NCI-H187 (cell line): ENCODE results near the gene DEDD2.

Experiments
- DNase-seq, 2 experiments: peaks; one replicate each; lab custom pipeline; 2025; lab: John Stamatoyannopoulos, UW

DEDD2 gene

DNA sequence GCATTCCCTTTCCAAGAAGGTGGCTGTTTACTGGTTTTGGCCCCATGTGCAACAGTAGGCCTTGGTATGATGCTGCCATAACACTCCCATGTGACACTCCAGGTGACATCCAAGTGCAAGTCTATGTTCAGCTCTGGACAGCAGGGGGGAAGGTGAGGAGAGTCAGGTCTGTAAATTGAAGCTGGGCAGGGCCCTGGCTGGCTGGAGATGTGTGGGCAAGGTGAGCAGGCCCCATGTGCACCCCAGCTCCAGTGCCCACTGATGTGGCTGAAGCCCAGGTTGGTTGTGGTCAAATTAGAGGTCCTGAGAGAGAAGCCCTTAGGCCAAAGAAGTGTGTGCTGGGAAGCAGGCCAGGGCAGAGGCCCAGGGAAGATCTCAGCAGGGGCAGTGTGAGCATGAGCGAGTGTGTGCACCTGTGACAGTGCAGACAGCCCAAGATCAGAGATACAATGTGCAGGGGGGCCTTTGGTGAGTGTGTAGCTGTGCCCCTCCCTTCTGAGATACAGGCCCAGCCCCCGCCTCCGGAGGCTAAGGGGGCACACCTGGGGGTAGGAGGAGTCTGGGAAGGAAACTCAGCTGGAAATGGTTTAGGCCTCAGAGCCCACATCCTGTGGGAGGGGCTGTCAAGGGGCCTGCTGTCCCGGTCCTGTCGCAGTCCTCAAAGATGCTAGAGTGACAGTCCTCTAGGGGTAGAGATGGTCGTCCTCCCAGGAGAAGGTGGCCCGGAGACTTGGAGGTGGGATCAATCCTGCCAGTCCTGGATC lies 18.6 kb downstream of the DEDD2 start:
- DNase-seq = no peak

DNA sequence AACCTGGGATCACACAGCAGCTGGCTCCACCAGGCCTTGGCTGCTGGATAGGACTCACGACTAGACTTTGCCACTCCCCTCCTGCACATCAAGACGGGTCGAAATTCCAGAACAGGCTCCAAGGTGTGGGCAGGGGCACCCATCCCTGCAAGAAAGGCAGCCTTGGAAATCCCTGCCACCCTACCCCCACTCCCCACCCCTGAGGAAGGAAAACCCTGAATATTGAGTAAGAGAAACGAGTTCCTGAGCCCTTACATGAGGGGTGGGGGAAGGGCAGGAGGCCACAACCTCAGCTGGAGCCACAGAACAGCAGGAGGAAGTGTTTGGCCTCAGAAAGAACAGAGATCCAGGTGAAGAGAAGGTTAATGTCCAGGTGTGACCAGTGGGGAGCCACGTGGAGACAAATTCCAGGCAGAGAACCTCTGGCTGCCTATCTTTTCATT lies 20.1 kb downstream of the DEDD2 start:
- no peak for DNase-seq

- DNase-seq = no peak
Observed at GRCh38 chr19:42196011-42197001, 21.2 kb downstream of the DEDD2 start.

GRCh38 chr19:42193706-42194105 lies 23.8 kb downstream of the DEDD2 start:
- DNase-seq = no peak

- no peak for DNase-seq
Observed at GRCh38 chr19:42193294-42193693, 24.2 kb downstream of the DEDD2 start.

- DNase-seq = peak; percentile 48 to 76
Observed at GRCh38 chr19:42191855-42192254, 25.6 kb downstream of the DEDD2 start.

DNA sequence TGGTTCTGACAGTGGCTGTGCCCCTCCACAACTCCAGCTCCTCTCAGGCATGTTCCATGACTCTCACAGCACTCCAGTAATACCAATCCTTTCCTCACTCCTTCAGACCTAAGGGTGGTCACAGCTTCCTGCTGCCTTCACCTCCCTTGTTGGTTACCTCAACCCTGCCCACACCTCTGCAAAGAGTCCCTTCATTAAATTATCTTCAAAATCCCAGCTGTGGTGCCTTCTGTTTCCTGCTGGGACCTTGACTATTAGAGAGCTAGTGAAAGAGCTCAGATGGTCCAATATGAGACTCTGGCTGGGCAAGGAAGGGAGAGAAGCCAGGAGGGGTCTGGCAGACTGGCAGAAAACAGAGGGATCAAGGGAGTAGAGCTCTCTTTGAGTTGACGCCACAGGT lies 26.1 kb downstream of the DEDD2 start:
- no peak for DNase-seq

DNA sequence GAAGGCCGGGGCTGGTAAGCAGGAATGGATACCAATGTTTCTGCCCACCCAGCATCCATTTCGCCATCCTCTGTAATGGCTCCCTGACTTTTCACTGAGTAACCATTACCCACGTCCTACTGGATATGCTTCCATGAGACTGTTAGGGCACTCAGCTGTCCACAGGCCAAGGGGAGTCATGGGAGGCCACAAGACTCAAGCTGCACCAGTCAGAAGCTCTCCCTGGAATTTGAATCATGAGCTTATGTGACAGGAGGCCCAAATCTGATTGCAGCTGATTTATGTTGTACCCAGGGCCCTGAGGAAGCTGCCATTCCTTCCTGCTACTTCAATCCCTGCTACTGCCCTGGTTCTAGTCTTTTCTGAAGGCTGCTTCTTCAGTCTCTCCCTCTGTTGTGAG lies 28.3 kb downstream of the DEDD2 start:
- no peak for DNase-seq

DNA sequence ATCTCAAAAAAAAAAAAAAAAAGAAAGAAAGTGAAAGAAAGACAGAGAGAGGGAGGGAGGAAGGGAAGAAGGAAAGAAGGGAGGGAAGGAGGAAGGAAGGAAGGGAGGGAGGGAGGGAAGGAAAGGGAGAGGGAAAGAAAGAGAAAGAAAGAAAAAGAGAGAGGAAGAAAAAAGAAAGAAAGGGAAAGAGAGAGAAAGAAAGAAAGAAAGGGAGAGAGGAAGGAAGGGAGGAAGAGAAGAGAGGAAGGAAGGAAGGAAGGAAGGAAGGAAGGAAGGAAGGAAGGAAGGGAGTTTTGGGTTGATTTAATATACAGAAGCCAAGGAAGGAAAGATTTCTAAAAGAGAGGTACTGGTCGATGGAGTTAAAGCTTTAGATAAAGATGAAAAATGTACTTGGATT lies 28.8 kb downstream of the DEDD2 start:
- DNase-seq = no peak

DNA sequence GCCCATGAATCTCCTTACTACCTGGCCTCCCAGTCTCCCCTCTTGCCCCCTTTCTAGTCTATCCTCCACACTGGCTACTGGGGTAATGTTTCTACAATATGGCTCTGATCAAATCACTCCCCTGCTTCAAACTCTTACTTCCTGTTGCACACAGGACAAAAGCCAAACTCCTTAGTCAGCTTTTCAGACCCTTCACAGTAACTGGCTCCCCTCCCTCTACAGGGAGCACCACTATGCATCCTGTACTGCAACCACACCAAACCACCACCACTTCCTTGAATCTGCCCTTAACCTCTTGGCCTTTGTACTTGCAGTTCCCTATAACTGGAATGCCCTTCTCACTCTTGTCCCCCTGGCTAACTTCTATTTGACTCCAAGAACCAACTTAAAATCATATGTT lies 32.2 kb downstream of the DEDD2 start:
- DNase-seq = no peak

- DNase-seq = peak; percentile 64 to 77
Observed at GRCh38 chr19:42184401-42184861, 33.0 kb downstream of the DEDD2 start.

DNA sequence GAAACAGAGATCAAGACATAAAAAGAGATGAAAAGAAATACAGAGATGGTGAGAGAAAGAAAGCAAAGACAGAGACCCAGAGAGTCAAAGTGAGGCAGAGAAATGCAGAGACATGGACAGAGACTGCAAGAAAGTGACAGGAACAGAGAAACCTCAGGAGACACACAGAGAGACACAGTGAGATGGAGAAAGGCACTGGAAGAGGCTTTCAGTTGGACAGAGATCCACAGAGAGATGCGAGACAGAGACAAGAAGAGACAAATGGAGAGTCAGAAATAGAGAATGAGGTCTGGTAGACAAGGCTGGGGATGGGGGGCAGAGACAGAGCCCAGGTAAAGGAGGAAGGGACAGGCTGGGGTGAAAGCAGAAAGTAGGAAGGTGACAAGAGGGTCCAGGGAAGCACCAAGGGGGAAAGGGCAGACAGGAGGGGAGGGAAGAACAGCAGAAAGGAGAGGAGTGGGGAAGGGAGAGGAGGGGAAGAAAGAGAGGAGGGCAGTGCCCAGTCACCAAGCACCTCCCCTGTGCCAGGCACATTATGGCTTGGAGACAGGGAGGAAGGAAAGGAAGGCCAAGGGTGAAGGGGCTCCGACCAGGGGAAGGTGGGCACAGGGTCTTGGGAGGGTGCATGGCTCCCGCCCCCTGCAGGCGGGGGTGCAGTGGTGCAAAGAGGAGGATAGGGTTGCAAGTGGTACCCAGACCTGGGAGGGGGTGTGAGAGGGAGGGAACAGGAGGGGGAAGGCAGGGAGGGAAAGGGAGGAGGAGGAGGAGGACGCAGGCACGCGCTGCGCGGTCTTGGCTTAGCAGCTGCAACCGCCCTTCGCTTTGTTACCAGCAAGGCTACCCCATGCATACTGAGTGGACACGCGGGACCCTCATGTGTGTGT lies 38.4 kb downstream of the DEDD2 start:
- no peak for DNase-seq

DNA sequence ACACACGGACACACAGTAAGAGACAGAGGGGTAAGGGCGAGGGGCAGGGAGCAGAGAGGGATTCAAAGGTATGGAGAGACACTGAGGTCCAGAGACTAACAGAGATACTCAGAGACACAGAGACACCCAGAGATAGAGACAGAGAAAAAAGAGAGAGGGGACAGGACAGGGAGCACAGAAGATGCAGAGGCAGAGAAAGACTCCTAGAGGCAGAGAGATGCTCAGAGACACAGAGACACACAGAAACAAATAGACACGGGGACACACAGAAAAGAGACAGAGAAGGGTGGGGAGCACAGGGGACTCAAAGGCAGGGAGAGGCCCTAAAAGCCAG lies 39.8 kb downstream of the DEDD2 start:
- no peak for DNase-seq

DNA sequence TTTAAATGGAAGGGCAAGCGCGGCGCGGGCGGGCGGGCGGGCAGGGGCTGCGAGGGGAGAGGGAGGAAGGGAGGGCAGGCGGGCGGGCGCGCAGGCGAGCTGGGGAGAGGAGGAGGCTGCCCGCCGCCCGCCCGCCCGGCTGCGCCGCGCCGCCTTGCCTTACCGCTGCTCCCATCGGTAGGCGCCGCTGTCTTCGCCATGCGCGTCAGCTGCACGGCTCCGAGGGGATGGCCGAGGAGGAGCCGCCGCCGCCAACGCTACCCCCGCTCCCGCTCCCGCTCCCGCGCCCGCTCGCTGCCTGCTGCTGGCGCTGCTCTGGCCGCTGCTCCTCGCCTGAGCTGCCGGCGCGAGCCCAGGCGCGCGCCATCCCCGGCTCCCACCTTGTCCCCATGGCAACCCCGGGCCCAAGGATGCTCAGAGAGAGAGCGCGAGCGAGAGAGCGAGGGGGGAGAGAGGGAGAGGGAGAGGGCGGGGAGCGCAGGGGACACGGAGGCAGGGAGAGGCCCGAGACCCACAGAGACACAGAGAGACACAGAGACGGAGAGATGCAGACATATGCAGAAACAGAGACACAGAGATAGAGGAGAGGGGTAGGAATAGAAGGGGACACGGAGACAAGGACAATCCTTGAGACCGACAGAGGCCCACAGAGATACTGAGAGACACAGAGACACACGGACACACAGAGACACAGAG lies 40.3 kb downstream of the DEDD2 start:
- DNase-seq = peak; percentile 76 to 97

DNA sequence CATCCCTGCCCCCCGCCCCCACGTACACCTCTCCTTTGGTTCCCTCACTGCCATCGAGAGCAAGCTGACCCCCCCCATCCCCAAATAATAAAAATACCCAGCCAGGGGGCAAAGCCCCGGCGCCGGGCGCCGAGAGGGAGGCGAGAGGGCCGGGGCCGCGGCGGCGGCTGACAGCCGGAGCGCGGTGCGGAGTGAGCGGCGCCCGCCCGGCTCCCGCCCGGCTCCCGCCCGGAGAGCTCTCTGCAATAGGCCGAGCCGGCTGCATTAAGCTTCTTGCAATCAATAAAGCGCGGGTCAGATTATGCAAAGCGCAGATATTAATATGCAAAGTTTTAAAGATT lies 40.9 kb downstream of the DEDD2 start:
- peak; percentile 76 to 94 for DNase-seq

DNA sequence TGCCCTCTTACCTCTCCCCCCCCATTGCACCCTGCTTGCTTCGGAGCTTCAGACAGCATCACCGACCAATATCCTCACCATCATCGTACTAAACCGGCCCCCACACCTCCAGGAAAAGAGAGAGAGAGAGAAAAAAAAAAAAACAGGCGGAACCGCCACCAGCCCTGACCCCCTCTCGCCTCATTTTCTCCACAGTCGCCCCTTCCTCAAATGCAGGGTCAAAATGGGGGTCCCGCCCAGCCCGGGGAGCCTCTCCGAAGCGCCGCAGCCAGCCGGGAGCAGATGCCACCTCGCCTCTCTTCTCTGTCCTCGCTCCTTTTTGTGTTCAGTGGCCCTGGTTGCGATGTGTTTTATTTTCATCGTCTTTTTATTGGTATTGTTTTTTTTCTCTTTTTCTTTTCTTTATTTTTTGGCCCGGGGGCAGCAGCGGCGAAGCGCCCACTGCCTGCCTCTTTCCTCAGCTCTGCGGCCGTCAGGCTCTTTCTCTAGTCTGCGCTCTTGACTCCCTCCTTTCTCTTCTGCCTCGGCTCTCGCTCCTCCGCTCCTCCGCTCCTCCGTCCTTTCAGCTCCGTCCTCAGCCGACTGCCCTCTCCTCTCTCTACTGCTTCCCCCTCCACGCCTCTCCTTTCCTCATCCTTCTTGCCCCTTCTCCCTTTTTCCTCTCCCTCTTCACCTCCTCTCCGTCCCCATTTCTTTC lies 41.4 kb downstream of the DEDD2 start:
- peak in 1 of 2 experiments; percentile 67 for DNase-seq

DNA sequence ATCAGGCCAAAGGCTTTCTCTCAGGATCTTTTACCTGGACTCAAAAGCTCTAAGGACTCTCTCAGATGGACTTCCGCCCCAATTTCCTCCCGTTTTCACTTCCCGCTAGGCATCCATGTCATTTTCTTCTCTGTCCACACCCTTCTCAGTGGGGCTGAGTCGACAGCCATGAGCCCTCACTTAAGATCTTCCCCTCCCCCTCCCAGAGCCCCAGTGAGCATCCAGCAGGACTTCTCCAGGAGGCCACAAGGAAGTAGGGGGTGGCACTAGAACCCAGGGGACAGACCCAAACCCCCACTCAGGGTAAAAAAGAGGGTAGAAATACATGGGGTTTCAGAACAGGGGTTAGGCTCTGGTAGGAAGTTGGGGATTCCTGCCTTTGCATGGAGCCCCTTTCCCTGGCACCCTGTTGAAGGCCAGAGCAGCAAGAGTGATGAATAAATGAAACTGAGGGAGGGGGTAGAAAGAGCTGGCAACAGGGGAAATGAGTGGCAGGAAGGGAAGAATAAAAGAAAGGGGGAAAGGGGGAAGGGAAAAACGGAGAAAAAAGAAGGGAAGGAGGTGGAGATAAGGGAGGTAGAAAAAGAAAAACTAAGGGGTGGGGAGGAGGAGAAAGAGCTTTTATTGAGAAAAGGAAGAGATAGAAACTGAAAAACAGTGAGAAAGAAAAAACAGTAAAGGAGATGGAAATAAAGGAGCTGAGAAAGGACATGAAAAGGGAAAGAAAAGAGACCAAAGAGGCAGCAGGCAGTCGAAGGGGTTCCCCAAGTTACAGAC lies 42.3 kb downstream of the DEDD2 start:
- no peak for DNase-seq

DNA sequence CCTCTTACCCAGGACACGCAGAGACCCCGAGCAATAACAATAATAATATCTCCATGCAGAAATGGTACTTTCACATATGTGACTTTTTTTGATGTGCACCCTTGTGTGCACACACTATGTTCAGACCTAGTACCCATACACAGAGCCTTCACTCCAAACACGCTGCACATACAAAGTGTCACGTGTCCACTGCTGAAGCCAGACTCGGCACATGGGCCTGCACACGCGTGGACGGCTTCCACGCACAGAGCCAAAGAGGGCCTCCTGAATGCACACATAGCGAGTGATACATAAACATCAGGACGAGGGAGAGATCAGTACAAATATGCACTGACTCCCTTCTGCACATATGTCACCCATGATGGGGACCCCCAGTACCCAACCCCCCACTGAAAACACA lies 43.3 kb downstream of the DEDD2 start:
- DNase-seq = no peak

DNA sequence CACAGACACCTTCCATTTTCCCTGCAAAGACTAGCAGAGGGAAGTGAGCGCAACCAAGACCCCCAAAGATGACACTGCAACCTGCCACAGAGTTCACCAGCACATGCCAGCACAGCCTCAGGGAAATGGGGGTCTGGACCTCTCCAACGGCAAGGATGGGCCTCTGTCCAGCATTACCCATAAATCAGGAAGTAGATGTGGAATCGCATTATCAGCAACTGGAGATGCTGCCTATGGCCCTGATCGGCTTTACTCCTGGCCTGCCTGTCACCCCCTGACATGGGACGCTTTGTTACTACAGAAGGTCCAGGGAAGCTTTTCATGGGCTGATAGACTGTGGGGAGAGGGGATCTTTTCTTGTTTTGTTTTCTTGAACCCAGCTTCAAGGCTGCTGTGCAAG lies 43.8 kb downstream of the DEDD2 start:
- DNase-seq = no peak

DNA sequence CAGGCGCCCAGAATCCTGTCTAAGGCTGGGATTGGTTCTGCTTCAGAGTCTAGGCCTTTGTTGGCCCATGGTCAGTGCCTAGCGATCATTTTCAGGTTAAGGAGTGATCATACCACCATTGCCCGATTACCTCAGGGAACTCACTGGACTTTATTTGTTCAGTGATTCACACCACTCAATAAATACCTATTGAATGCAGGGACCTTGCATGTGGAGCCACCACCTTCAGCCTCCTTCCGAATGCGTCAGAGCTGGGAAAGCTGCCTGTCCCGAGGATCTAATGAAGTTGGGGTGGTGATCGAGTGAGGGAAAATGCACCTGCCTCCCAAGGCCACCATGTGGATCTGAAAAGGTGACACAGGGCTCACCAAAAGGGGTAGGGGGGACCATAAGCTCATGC lies 45.2 kb downstream of the DEDD2 start:
- no peak for DNase-seq
